Choroid plexus epithelial cell (primary cell): ENCODE data around the gene BORCS5.
A peak's percentile ranks its signal among the peaks of the same experiment; 100 is the strongest.

ENCODE experiments used
- DNase-seq: peaks from one replicate; pipeline ENCODE4 v3.0.0-alpha.2; 2010; ENCODE audit warnings: low read depth
- H3K4me3 ChIP-seq: 2 replicates; pipeline ENCODE4 v1.5.1; 2011; ENCODE audit warnings: low read depth, mild to moderate bottlenecking, control low read depth, low read length, moderate library complexity
- CTCF ChIP-seq: conservative IDR thresholded peaks from 2 replicates; pipeline ENCODE4 v1.5.1; 2011; ENCODE audit warnings: low read depth, mild to moderate bottlenecking, control low read depth, inconsistent platforms, low read length, moderate library complexity

BORCS5 gene

GRCh38 chr12:12482959-12483358 lies 126.1 kb downstream of the BORCS5 start:
- H3K4me3 ChIP-seq, result no peak overlapping the region
- no peak for DNase-seq

GRCh38 chr12:12483438-12483837 lies 126.6 kb downstream of the BORCS5 start:
- TF ChIP-seq CTCF, result no peak
- DNase-seq, result no peak
- H3K4me3 ChIP-seq, result no peak overlapping the region

More at GRCh38 chr12:12482959-12483358, 126.1 kb downstream of the BORCS5 start:
- no peak for TF ChIP-seq CTCF

GRCh38 chr12:12486661-12487240 lies 129.9 kb downstream of the BORCS5 start:
- H3K4me3 ChIP-seq, result no peak overlapping the region
- TF ChIP-seq CTCF, result no peak
- no peak for DNase-seq

- no peak for DNase-seq
- H3K4me3 ChIP-seq, result no peak overlapping the region
- TF ChIP-seq CTCF, result no peak
Measured at GRCh38 chr12:12487490-12487889, 130.6 kb downstream of the BORCS5 start.

- no peak overlapping the region for H3K4me3 ChIP-seq
- DNase-seq, result no peak
- TF ChIP-seq CTCF, result no peak
Measured at GRCh38 chr12:12488296-12488695, 131.4 kb downstream of the BORCS5 start.

- DNase-seq, result peak; percentile 25
- no peak for TF ChIP-seq CTCF
- H3K4me3 ChIP-seq, result no peak overlapping the region
Measured at GRCh38 chr12:12488823-12489550, 132.1 kb downstream of the BORCS5 start.

GRCh38 chr12:12491606-12492005 lies 134.7 kb downstream of the BORCS5 start:
- H3K4me3 ChIP-seq, result no peak overlapping the region
- TF ChIP-seq CTCF, result no peak
- DNase-seq, result no peak
